Keratinocyte (primary cell): ENCODE data around the gene TRIB2.

ENCODE experiments used
- CTCF ChIP-seq, 3 experiments: IDR thresholded peaks in 1 of 3; conservative IDR thresholded peaks in 1 of 3; optimal IDR thresholded peaks in 1 of 3; 2 replicates in 2 of 3; 3 replicates in 1 of 3; pipeline versions ENCODE3 to v1.5.1; 2011; ENCODE audit warnings: low read length in 3 of 3, mild to moderate bottlenecking in 3 of 3, moderate library complexity in 2 of 3, control low read depth in 1 of 3, inconsistent platforms in 1 of 3; ENCODE audit not compliant: insufficient read depth in 2 of 3; ENCODE audit errors: extremely low read depth in 1 of 3
- EZH2 ChIP-seq: IDR thresholded peaks from one replicate; pipeline ENCODE4 v1.6.1; 2012; ENCODE audit warnings: inconsistent platforms, mild to moderate bottlenecking, low read length, moderate library complexity

- TF ChIP-seq CTCF (optimal IDR thresholded peaks at IDR 0.05 in 1 of 3, IDR thresholded peaks at IDR 0.05 in 1 of 3, conservative IDR thresholded peaks at IDR 0.05 in 1 of 3; ENCODE audit: extremely low read depth in 1 of 3, insufficient read depth in 2 of 3, low read length in 3 of 3): no peak
- TF ChIP-seq EZH2: no peak
These were observed 47.5 kb downstream of the TRIB2 start for GRCh38 chr2:12764075-12764730.
